ENCODE measurements around the gene NPY.

GRCh38 chr7:24313777-24314176, 29.8 kb downstream of the NPY start:
- no peak for TF ChIP-seq POLR2A (IDR thresholded peaks at IDR 0.05)
- TF ChIP-seq CTCF (IDR thresholded peaks at IDR 0.05) = no peak
